Measurements from ENCODE around the gene RASA4.
"Not testable (repeated sequence)": the region's sequence is repeated elsewhere in the genome, so short reads cannot be mapped to it uniquely, and the experiment has no call there.

DNA sequence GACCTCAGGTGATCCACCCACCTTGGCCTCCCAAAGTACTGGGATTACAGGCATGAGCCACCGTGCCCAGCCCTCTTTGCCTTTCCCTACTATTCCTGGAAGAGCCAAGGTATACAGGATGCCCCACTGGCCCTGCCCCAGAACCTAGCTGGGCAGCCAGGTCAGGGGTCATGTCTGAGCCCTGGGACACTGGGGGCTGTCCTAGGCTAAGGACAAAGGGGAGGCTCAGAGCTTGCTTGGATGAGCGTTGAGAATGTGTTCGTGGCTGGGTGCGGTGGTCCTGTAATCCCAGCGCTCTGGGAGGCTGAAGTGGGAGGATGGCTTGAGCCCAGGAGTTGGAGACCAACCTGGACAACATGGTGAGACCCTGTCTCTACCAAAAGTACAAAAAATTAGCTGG, 38.1 kb downstream of the RASA4 start:
- not testable (repeated sequence) for TF ChIP-seq POLR2A, POLR2AphosphoS5 (IDR thresholded peaks at IDR 0.05; ENCODE audit: low read depth, low read length)
